ENCODE results near the gene ACADVL. TPM values are rescaled to one million over a fixed set of nuclear protein-coding genes. Genes with fewer than 3 reads are reported as not detected.
A peak's percentile ranks its signal among the peaks of the same experiment; 100 is the strongest.

Gene ACADVL
- total RNA-seq, 3 donors from 2014 or later, result 161 to 222 (median 174) TPM

GRCh38 chr17:7256766-7257456, 37.2 kb downstream of the ACADVL start:
- peaks cover 20% of the 10 kb centered on the region for H3K36me3 Mint-ChIP-seq (ENCODE audit: insufficient read depth)
- H3K27me3 Mint-ChIP-seq (ENCODE audit: low read depth), result no peaks in the 10 kb centered on the region
- H3K4me3 Mint-ChIP-seq, result no peak overlapping the region
- ATAC-seq (no peak), DNase-seq (no peak)
- H3K4me1 Mint-ChIP-seq (ENCODE audit: low read depth), result peaks cover 20% of the 10 kb centered on the region
- no peaks in the 10 kb centered on the region for H3K9me3 Mint-ChIP-seq

GRCh38 chr17:7258731-7259554, 39.2 kb downstream of the ACADVL start:
- Mint-ChIP-seq H3K4me3 (no peak overlapping the region), H3K36me3 (ENCODE audit: insufficient read depth) (peaks cover 13% of the 10 kb centered on the region), H3K27me3 (ENCODE audit: low read depth) (peaks cover 11% of the 10 kb centered on the region), H3K9me3 (no peaks in the 10 kb centered on the region), H3K4me1 (ENCODE audit: low read depth) (peaks cover 27% of the 10 kb centered on the region)
- DNase-seq (no peak), ATAC-seq (no peak)

GRCh38 chr17:7259555-7259889, 39.8 kb downstream of the ACADVL start:
- DNase-seq (no peak), ATAC-seq (no peak)
- no peak overlapping the region for H3K4me3 Mint-ChIP-seq
- H3K36me3 Mint-ChIP-seq (ENCODE audit: insufficient read depth), result peaks cover 12% of the 10 kb centered on the region
- peaks cover 16% of the 10 kb centered on the region for H3K27me3 Mint-ChIP-seq (ENCODE audit: low read depth)
- peaks cover 28% of the 10 kb centered on the region for H3K4me1 Mint-ChIP-seq (ENCODE audit: low read depth)
- H3K9me3 Mint-ChIP-seq, result no peaks in the 10 kb centered on the region

- Mint-ChIP-seq H3K4me3 (peak overlapping the region; percentile 11), H3K4me1 (ENCODE audit: low read depth) (peaks cover 26% of the 10 kb centered on the region), H3K27me3 (ENCODE audit: low read depth) (peaks cover 18% of the 10 kb centered on the region), H3K9me3 (no peaks in the 10 kb centered on the region), H3K36me3 (ENCODE audit: insufficient read depth) (peaks cover 7% of the 10 kb centered on the region)
- DNase-seq, result no peak
- ATAC-seq, result no peak
Observed at GRCh38 chr17:7260151-7260550, 40.4 kb downstream of the ACADVL start.

GRCh38 chr17:7260651-7261378, 41.1 kb downstream of the ACADVL start:
- Mint-ChIP-seq H3K36me3 (ENCODE audit: insufficient read depth) (peaks cover 7% of the 10 kb centered on the region), H3K4me1 (ENCODE audit: low read depth) (peaks cover 26% of the 10 kb centered on the region), H3K4me3 (peak overlapping the region; percentile 54), H3K27me3 (ENCODE audit: low read depth) (peaks cover 20% of the 10 kb centered on the region), H3K9me3 (no peaks in the 10 kb centered on the region)
- DNase-seq (no peak), ATAC-seq (peak; percentile 50 to 53)

- peaks cover 3% of the 10 kb centered on the region for H3K36me3 Mint-ChIP-seq (ENCODE audit: insufficient read depth)
- ATAC-seq (peak; percentile 46 to 49), DNase-seq (peak; percentile 36)
- peaks cover 22% of the 10 kb centered on the region for H3K27me3 Mint-ChIP-seq (ENCODE audit: low read depth)
- peak overlapping the region; percentile 59 for H3K4me3 Mint-ChIP-seq
- peaks cover 26% of the 10 kb centered on the region for H3K4me1 Mint-ChIP-seq (ENCODE audit: low read depth)
- H3K9me3 Mint-ChIP-seq, result no peaks in the 10 kb centered on the region
Observed at GRCh38 chr17:7261379-7262191, 41.8 kb downstream of the ACADVL start.

- ATAC-seq (no peak), DNase-seq (no peak)
- H3K9me3 Mint-ChIP-seq, result no peaks in the 10 kb centered on the region
- peak within 1 kb of the TSS; percentile 59 for H3K4me3 Mint-ChIP-seq
- no peaks in the 10 kb centered on the region for H3K36me3 Mint-ChIP-seq (ENCODE audit: insufficient read depth)
- H3K27me3 Mint-ChIP-seq (ENCODE audit: low read depth), result peaks cover 25% of the 10 kb centered on the region
- peaks cover 26% of the 10 kb centered on the region for H3K4me1 Mint-ChIP-seq (ENCODE audit: low read depth)
Observed at GRCh38 chr17:7262192-7262934, 42.6 kb downstream of the ACADVL start, which contains the start of gene CLDN7. Gene CLDN7, minus strand, starts transcription at chr17:7262478. Its CDS starts 435 bp downstream, at chr17:7262043.

- peak; percentile 9 to 18 for ATAC-seq
- DNase-seq, result no peak
- Mint-ChIP-seq H3K4me1 (ENCODE audit: low read depth) (peaks cover 26% of the 10 kb centered on the region), H3K27me3 (ENCODE audit: low read depth) (peaks cover 25% of the 10 kb centered on the region), H3K9me3 (no peaks in the 10 kb centered on the region), H3K36me3 (ENCODE audit: insufficient read depth) (no peaks in the 10 kb centered on the region), H3K4me3 (peak overlapping the region; percentile 57)
Observed at GRCh38 chr17:7262935-7263800, 43.4 kb downstream of the ACADVL start.

- peaks cover 26% of the 10 kb centered on the region for H3K4me1 Mint-ChIP-seq (ENCODE audit: low read depth)
- no peaks in the 10 kb centered on the region for H3K9me3 Mint-ChIP-seq
- peak overlapping the region; percentile 22 for H3K4me3 Mint-ChIP-seq
- no peaks in the 10 kb centered on the region for H3K36me3 Mint-ChIP-seq (ENCODE audit: insufficient read depth)
- no peak for ATAC-seq
- no peak for DNase-seq
- H3K27me3 Mint-ChIP-seq (ENCODE audit: low read depth), result peaks cover 25% of the 10 kb centered on the region
Observed at GRCh38 chr17:7263801-7264078, 44.0 kb downstream of the ACADVL start.

- H3K4me1 Mint-ChIP-seq (ENCODE audit: low read depth), result peaks cover 20% of the 10 kb centered on the region
Observed at GRCh38 chr17:7266784-7267183, 47.0 kb downstream of the ACADVL start.

More at GRCh38 chr17:7266784-7267183, 47.0 kb downstream of the ACADVL start:
- no peak for ATAC-seq
- H3K9me3 Mint-ChIP-seq, result no peaks in the 10 kb centered on the region
- H3K36me3 Mint-ChIP-seq (ENCODE audit: insufficient read depth), result no peaks in the 10 kb centered on the region
- peaks cover 25% of the 10 kb centered on the region for H3K27me3 Mint-ChIP-seq (ENCODE audit: low read depth)
- no peak for DNase-seq
- no peak overlapping the region for H3K4me3 Mint-ChIP-seq

Measured in activated T-cell treated with anti-CD3 and anti-CD28 coated beads, Interleukin-2, amount 50 U/mL, for 4 hours (primary cell).